PC-3 (cell line): ENCODE measurements around the gene ZNF22.

ENCODE experiments used
- CTCF ChIP-seq: fragments of 300-600 bp; sonication (generic); conservative IDR thresholded peaks from 2 replicates; pipeline ENCODE4 v1.5.1; 2017; ENCODE audit warnings: antibody characterized with exemption, low read depth, mild to moderate bottlenecking, low read length
- EZH2 ChIP-seq: fragments of 300-600 bp; sonication (generic); IDR thresholded peaks from one replicate; pipeline ENCODE4 v1.6.1; 2017; ENCODE audit warnings: antibody characterized with exemption, mild to moderate bottlenecking, low read length; ENCODE audit not compliant: unreplicated experiment
- EZH2phosphoT487 ChIP-seq: fragments of 300-600 bp; sonication (generic); IDR thresholded peaks from 2 replicates; pipeline ENCODE4 v1.6.1; 2018; ENCODE audit warnings: mild to moderate bottlenecking, antibody characterized with exemption, low read length, borderline replicate concordance

- TF ChIP-seq CTCF (0 out of 2 replicates have a peak, but pooled peaks have one; percentile 10), EZH2 (no peak), EZH2phosphoT487 (no peak)
Observed at GRCh38 chr10:44963772-44964633, 36.7 kb upstream of the ZNF22 start.
